Measurements from ENCODE around the gene CHPF2. TPM values are rescaled to one million over a fixed set of nuclear protein-coding genes. Genes with fewer than 3 reads are reported as not detected.
A peak's percentile ranks its signal among the peaks of the same experiment; 100 is the strongest.

CHPF2 gene
- total RNA-seq, 1 donor = 83.2 TPM

DNA sequence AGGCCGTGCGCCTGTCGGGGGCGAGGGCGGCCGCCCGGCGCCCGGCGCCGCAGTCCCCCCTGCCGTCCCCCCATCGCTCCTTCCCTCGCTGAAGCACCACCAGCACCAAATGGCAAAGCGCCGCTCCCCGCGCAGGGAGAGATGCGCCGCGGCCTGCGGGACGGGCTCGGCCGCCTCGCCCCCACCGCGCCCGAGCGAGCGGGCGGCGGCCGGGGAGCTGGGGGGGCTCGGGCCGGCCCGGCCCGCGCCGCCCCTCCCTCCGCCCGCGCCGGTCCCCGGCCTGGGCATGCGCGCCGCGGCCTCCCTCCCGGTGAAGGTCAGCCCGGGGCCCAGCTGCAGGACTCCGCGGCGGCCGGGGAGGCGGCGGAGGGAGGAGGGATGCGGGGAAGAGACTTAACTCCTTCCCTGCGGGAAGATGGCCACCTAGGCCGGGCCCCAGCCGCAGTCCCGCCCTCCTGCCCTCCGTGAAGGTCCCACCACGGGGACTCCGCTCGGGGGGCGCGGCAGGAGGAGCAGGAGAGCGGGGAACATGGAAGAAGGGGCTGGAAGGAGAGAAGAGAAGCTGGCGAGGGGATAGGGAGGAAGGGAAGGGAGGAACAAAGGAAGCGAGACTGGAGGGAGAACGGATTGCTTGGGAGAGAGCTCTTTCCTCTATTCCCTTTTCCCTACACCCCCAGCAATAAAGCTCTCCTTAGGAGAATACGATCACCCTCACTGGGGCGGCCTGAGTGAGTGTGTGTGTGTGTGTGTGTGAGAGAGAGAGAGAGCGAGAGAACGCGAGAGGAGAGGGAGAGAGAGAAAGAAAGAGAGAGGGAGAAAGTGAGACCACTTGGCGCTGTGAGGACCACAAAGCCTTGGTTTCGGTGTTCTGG is 19.6 kb downstream of the CHPF2 start:
- peaks cover 6% of the 10 kb centered on the region for H3K27me3 ChIP-seq (ENCODE audit: insufficient read depth, low read length)

DNA sequence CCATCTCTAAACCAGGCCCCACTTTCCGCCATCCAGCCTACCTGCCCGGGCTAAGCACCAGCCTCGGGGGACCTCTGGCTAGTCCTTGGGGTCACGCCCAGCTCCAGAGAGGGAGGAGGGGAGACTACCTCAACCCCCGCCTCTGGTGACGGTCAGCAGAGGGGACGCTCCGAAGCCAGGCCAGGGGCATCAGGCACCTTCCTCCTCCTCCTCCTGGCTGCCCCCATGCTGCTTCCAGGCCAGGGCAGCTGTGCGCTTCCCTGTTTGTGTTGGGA is 20.2 kb downstream of the CHPF2 start:
- H3K4me2 ChIP-seq (ENCODE audit: insufficient read depth, low read length) = peak overlapping the region; percentile 97
- TF ChIP-seq, protein P1, sequence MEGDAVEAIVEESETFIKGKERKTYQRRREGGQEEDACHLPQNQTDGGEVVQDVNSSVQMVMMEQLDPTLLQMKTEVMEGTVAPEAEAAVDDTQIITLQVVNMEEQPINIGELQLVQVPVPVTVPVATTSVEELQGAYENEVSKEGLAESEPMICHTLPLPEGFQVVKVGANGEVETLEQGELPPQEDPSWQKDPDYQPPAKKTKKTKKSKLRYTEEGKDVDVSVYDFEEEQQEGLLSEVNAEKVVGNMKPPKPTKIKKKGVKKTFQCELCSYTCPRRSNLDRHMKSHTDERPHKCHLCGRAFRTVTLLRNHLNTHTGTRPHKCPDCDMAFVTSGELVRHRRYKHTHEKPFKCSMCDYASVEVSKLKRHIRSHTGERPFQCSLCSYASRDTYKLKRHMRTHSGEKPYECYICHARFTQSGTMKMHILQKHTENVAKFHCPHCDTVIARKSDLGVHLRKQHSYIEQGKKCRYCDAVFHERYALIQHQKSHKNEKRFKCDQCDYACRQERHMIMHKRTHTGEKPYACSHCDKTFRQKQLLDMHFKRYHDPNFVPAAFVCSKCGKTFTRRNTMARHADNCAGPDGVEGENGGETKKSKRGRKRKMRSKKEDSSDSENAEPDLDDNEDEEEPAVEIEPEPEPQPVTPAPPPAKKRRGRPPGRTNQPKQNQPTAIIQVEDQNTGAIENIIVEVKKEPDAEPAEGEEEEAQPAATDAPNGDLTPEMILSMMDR (IDR thresholded peaks at IDR 0.05; ENCODE audit: extremely low read depth, low read depth, low read length) = no peak
- H2AFZ ChIP-seq (ENCODE audit: low read length) = peak overlapping the region; percentile 87
- peaks cover 7% of the 10 kb centered on the region for H3K27me3 ChIP-seq (ENCODE audit: insufficient read depth, low read length)
- peaks cover 9% of the 10 kb centered on the region for H3K79me2 ChIP-seq (ENCODE audit: insufficient read depth, low read length)
- peaks cover 25% of the 10 kb centered on the region for H3K4me1 ChIP-seq (ENCODE audit: insufficient read depth, low read length)
- H3K9me3 ChIP-seq (ENCODE audit: low read depth, low read length) = no peaks in the 10 kb centered on the region
- H3K27ac ChIP-seq (ENCODE audit: low read depth, low read length) = peak overlapping the region; percentile 72
- no peaks in the 10 kb centered on the region for H3K36me3 ChIP-seq (ENCODE audit: insufficient read depth, low read length)
- H3K4me3 ChIP-seq (ENCODE audit: insufficient read depth, low read length) = peak overlapping the region; percentile 83
- H4K20me1 ChIP-seq (ENCODE audit: insufficient read depth, low read length) = no peaks in the 10 kb centered on the region
- DNase-seq (ENCODE audit: insufficient read length, low spot score, missing footprints) = no peak

More for the DNA sequence above, 19.6 kb downstream of the CHPF2 start:
- TF ChIP-seq, protein P1 (IDR thresholded peaks at IDR 0.05; ENCODE audit: extremely low read depth, low read depth, low read length) = no peak
- no peaks in the 10 kb centered on the region for H3K9me3 ChIP-seq (ENCODE audit: low read depth, low read length)
- H3K27ac ChIP-seq (ENCODE audit: low read depth, low read length) = peak overlapping the region; percentile 72
- no peaks in the 10 kb centered on the region for H3K36me3 ChIP-seq (ENCODE audit: insufficient read depth, low read length)
- no peaks in the 10 kb centered on the region for H4K20me1 ChIP-seq (ENCODE audit: insufficient read depth, low read length)
- H3K4me3 ChIP-seq (ENCODE audit: insufficient read depth, low read length) = peak overlapping the region; percentile 83
- H3K4me2 ChIP-seq (ENCODE audit: insufficient read depth, low read length) = peak overlapping the region; percentile 97
- peak; percentile 99 for DNase-seq (ENCODE audit: insufficient read length, low spot score, missing footprints)
- H3K4me1 ChIP-seq (ENCODE audit: insufficient read depth, low read length) = peaks cover 31% of the 10 kb centered on the region
- peak overlapping the region; percentile 87 for H2AFZ ChIP-seq (ENCODE audit: low read length)
- H3K79me2 ChIP-seq (ENCODE audit: insufficient read depth, low read length) = peaks cover 9% of the 10 kb centered on the region

DNA sequence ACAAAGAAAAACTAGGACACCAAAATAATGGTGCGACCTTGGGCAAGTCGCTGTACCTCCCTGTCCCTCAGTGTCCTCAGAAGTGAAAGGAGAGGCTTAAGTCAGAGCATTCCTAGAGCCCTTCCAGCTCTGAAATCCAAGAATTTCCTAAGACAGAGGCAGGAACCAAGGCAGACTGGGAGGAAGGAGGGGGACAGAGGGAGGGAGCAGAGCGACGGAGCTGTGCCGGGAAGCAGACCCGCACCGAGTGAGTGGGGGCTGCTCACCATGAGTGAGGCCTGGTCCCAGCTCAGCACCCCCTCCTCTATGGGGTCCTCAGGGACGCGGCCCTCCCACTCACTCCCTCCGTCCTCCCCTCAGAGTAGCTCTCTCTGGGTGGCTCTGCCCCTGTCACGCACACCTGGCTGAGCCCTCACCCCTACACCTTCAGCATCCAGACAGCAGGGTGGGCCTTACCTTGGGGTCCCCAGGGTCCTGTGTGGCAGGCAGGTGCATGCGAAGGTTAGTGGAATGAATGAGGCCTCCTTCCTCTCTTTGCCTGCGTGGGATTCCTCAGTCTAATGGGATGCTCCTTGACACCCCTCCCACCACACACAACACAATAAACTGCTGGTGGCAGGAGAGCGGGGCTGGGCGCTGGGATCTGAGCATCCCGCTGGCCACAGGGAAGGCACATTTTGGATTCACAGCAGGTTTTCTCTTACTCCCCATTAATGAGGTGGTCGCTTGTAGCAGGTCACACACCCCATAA is 20.9 kb downstream of the CHPF2 start:
- TF ChIP-seq, protein P1 (IDR thresholded peaks at IDR 0.05; ENCODE audit: extremely low read depth, low read depth, low read length) = no peak
- DNase-seq (ENCODE audit: insufficient read length, low spot score, missing footprints) = peak; percentile 88
- peak overlapping the region; percentile 83 for H3K4me3 ChIP-seq (ENCODE audit: insufficient read depth, low read length)
- peaks cover 20% of the 10 kb centered on the region for H3K4me1 ChIP-seq (ENCODE audit: insufficient read depth, low read length)
- H3K36me3 ChIP-seq (ENCODE audit: insufficient read depth, low read length) = no peaks in the 10 kb centered on the region
- peaks cover 3% of the 10 kb centered on the region for H3K79me2 ChIP-seq (ENCODE audit: insufficient read depth, low read length)
- no peaks in the 10 kb centered on the region for H4K20me1 ChIP-seq (ENCODE audit: insufficient read depth, low read length)
- H3K27ac ChIP-seq (ENCODE audit: low read depth, low read length) = no peak overlapping the region
- no peaks in the 10 kb centered on the region for H3K9me3 ChIP-seq (ENCODE audit: low read depth, low read length)
- peaks cover 10% of the 10 kb centered on the region for H3K27me3 ChIP-seq (ENCODE audit: insufficient read depth, low read length)
- peak overlapping the region; percentile 97 for H3K4me2 ChIP-seq (ENCODE audit: insufficient read depth, low read length)
- H2AFZ ChIP-seq (ENCODE audit: low read length) = no peak overlapping the region

DNA sequence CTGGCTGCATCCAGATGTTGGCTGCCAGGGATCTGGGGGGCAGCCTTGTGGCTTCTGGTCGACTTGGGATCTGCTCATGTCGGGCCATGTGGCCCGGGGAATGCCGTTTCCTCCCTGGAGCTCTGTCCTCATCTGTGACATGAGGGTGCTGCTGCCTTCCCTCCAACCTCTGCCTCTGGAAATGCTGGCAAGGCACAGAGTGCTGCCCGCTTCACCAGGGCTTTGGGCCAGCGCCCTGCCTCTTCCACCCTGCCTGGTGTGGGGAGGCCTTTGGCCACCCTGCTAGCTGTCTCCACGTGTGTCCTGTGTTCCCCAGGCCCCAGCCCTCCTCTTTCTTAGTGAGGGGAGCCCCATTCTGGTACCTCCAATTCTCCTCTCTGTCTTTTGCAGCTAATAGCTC is 22.0 kb downstream of the CHPF2 start:
- H3K79me2 ChIP-seq (ENCODE audit: insufficient read depth, low read length) = no peaks in the 10 kb centered on the region
- H3K4me2 ChIP-seq (ENCODE audit: insufficient read depth, low read length) = no peak overlapping the region
- H3K4me1 ChIP-seq (ENCODE audit: insufficient read depth, low read length) = peaks cover 18% of the 10 kb centered on the region
- DNase-seq (ENCODE audit: insufficient read length, low spot score, missing footprints) = no peak
- H3K27ac ChIP-seq (ENCODE audit: low read depth, low read length) = no peak overlapping the region
- H4K20me1 ChIP-seq (ENCODE audit: insufficient read depth, low read length) = no peaks in the 10 kb centered on the region
- peaks cover 10% of the 10 kb centered on the region for H3K27me3 ChIP-seq (ENCODE audit: insufficient read depth, low read length)
- H2AFZ ChIP-seq (ENCODE audit: low read length) = no peak overlapping the region
- no peak overlapping the region for H3K4me3 ChIP-seq (ENCODE audit: insufficient read depth, low read length)
- TF ChIP-seq, protein P1 (IDR thresholded peaks at IDR 0.05; ENCODE audit: extremely low read depth, low read depth, low read length) = no peak
- H3K36me3 ChIP-seq (ENCODE audit: insufficient read depth, low read length) = no peaks in the 10 kb centered on the region
- H3K9me3 ChIP-seq (ENCODE audit: low read depth, low read length) = no peaks in the 10 kb centered on the region
